ENCODE results near the gene DMD. TPM values are rescaled to one million over a fixed set of nuclear protein-coding genes. Genes with fewer than 3 reads are reported as not detected.

DMD gene
- total RNA-seq, 3 donors from 2014 or later = 11.2 to 140 (median 12.6) TPM

- Histone ChIP-seq H3K4me1 (ENCODE audit: low read depth) (no peaks in the 10 kb centered on the region), H3K9me3 (no peaks in the 10 kb centered on the region), H3K4me3 (no peak overlapping the region), H3K36me3 (ENCODE audit: low read depth) (no peaks in the 10 kb centered on the region)
- TF ChIP-seq CTCF (IDR thresholded peaks at IDR 0.05) = no peak
- ATAC-seq (no peak), DNase-seq (no peak)
- intact Hi-C loops (cut with DNase I, micrococcal nuclease) = no loop called here
These were observed 2082.5 kb downstream of the DMD start for GRCh38 chrX:31128855-31129254.

GRCh38 chrX:31127716-31128115, 2083.6 kb downstream of the DMD start:
- H3K36me3 ChIP-seq (ENCODE audit: low read depth) = no peaks in the 10 kb centered on the region
- no peaks in the 10 kb centered on the region for H3K9me3 ChIP-seq
- no peaks in the 10 kb centered on the region for H3K4me1 ChIP-seq (ENCODE audit: low read depth)
- intact Hi-C loops (cut with DNase I, micrococcal nuclease) = no loop called here
- no peak for TF ChIP-seq CTCF (IDR thresholded peaks at IDR 0.05)
- DNase-seq (no peak), ATAC-seq (no peak)
- H3K4me3 ChIP-seq = no peak overlapping the region

GRCh38 chrX:31126205-31126604, 2085.1 kb downstream of the DMD start:
- intact Hi-C loops (cut with DNase I, micrococcal nuclease) = no loop called here
- ATAC-seq = no peak
- H3K4me3 ChIP-seq = no peak overlapping the region
- H3K36me3 ChIP-seq (ENCODE audit: low read depth) = no peaks in the 10 kb centered on the region
- TF ChIP-seq CTCF (IDR thresholded peaks at IDR 0.05) = no peak
- no peaks in the 10 kb centered on the region for H3K4me1 ChIP-seq (ENCODE audit: low read depth)
- DNase-seq = no peak
- H3K9me3 ChIP-seq = no peaks in the 10 kb centered on the region

- Histone ChIP-seq H3K9me3 (no peaks in the 10 kb centered on the region), H3K4me1 (ENCODE audit: low read depth) (no peaks in the 10 kb centered on the region), H3K36me3 (ENCODE audit: low read depth) (no peaks in the 10 kb centered on the region), H3K4me3 (no peak overlapping the region)
- ATAC-seq = no peak
- intact Hi-C loops (cut with DNase I, micrococcal nuclease) = no loop called here
- no peak for TF ChIP-seq CTCF (IDR thresholded peaks at IDR 0.05)
- no peak for DNase-seq
These were observed 2086.8 kb downstream of the DMD start for GRCh38 chrX:31124536-31124935.

GRCh38 chrX:31123335-31123734, 2088.0 kb downstream of the DMD start:
- ATAC-seq (no peak), DNase-seq (no peak)
- intact Hi-C loops (cut with DNase I, micrococcal nuclease) = no loop called here
- no peaks in the 10 kb centered on the region for H3K4me1 ChIP-seq (ENCODE audit: low read depth)
- H3K4me3 ChIP-seq = no peak overlapping the region
- no peak for TF ChIP-seq CTCF (IDR thresholded peaks at IDR 0.05)
- no peaks in the 10 kb centered on the region for H3K36me3 ChIP-seq (ENCODE audit: low read depth)
- H3K9me3 ChIP-seq = no peaks in the 10 kb centered on the region

GRCh38 chrX:31117266-31117665, 2094.1 kb downstream of the DMD start:
- no peak for DNase-seq
- intact Hi-C loops (cut with DNase I, micrococcal nuclease) = no loop called here
- H3K36me3 ChIP-seq (ENCODE audit: low read depth) = no peaks in the 10 kb centered on the region
- no peak overlapping the region for H3K4me3 ChIP-seq
- TF ChIP-seq CTCF (IDR thresholded peaks at IDR 0.05) = no peak
- no peaks in the 10 kb centered on the region for H3K9me3 ChIP-seq
- ATAC-seq = no peak
- no peaks in the 10 kb centered on the region for H3K4me1 ChIP-seq (ENCODE audit: low read depth)
